GM18507 (cell line): ENCODE data around the gene ADAMTSL2.
"Not testable (repeated sequence)": the region's sequence is repeated elsewhere in the genome, so short reads cannot be mapped to it uniquely, and the experiment has no call there.

ENCODE experiments used
- DNase-seq: peaks from one replicate; pipeline ENCODE4 v3.0.0; 2011; ENCODE audit warnings: low read depth; ENCODE audit not compliant: insufficient read length; ENCODE audit errors: extremely low spot score
- FAIRE-seq: peaks from 2 replicates; lab custom pipeline; 2011; peaks lifted over from hg19 to GRCh38; lab: Jason Lieb, UNC

ADAMTSL2 gene

GRCh38 chr9:133546287-133546680 is 11.8 kb downstream of the ADAMTSL2 start:
- no peak for FAIRE-seq
- DNase-seq: no peak

- no peak for DNase-seq
- FAIRE-seq: no peak
These were observed 12.6 kb downstream of the ADAMTSL2 start for GRCh38 chr9:133547116-133547515.

- DNase-seq (no peak), FAIRE-seq (no peak)
These were observed 16.9 kb downstream of the ADAMTSL2 start for GRCh38 chr9:133551446-133551845.

- no peak for FAIRE-seq
- no peak for DNase-seq
These were observed 17.7 kb downstream of the ADAMTSL2 start for GRCh38 chr9:133552236-133552635.

GRCh38 chr9:133553123-133553522 is 18.6 kb downstream of the ADAMTSL2 start:
- FAIRE-seq: no peak
- no peak for DNase-seq

GRCh38 chr9:133553973-133554713 is 19.6 kb downstream of the ADAMTSL2 start:
- DNase-seq (no peak), FAIRE-seq (no peak)

- DNase-seq: no peak
- FAIRE-seq: no peak
These were observed 20.2 kb downstream of the ADAMTSL2 start for GRCh38 chr9:133554729-133555128.

- FAIRE-seq: no peak
- no peak for DNase-seq
These were observed 21.9 kb downstream of the ADAMTSL2 start for GRCh38 chr9:133556354-133556753.

GRCh38 chr9:133557581-133557980 is 23.1 kb downstream of the ADAMTSL2 start:
- no peak for DNase-seq
- FAIRE-seq: no peak

- FAIRE-seq (peak; percentile 75), DNase-seq (peak; percentile 38)
These were observed 24.0 kb downstream of the ADAMTSL2 start for GRCh38 chr9:133558191-133559126.

GRCh38 chr9:133560311-133560710 is 25.8 kb downstream of the ADAMTSL2 start:
- DNase-seq (no peak), FAIRE-seq (no peak)

- no peak for FAIRE-seq
- no peak for DNase-seq
These were observed 26.4 kb downstream of the ADAMTSL2 start for GRCh38 chr9:133560944-133561343.

- DNase-seq (no peak), FAIRE-seq (no peak)
These were observed 27.6 kb downstream of the ADAMTSL2 start for GRCh38 chr9:133561976-133562554.

- no peak for FAIRE-seq
These were observed 28.2 kb downstream of the ADAMTSL2 start for GRCh38 chr9:133562611-133563290.

GRCh38 chr9:133563291-133563796 is 28.8 kb downstream of the ADAMTSL2 start:
- no peak for DNase-seq
- no peak for FAIRE-seq

More at GRCh38 chr9:133562611-133563290, 28.2 kb downstream of the ADAMTSL2 start:
- no peak for DNase-seq

GRCh38 chr9:133563814-133564213 is 29.3 kb downstream of the ADAMTSL2 start:
- not testable (repeated sequence) for FAIRE-seq

GRCh38 chr9:133564451-133565116 is 30.1 kb downstream of the ADAMTSL2 start:
- no peak for DNase-seq
- FAIRE-seq: no peak

More at GRCh38 chr9:133563814-133564213, 29.3 kb downstream of the ADAMTSL2 start:
- not testable (repeated sequence) for DNase-seq

GRCh38 chr9:133566382-133566781 is 31.9 kb downstream of the ADAMTSL2 start:
- FAIRE-seq: no peak
- DNase-seq: no peak

GRCh38 chr9:133566817-133567216 is 32.3 kb downstream of the ADAMTSL2 start:
- DNase-seq: no peak
- FAIRE-seq: no peak
